GM12878 (cell line): ENCODE results near the gene SLC39A11. TPM values are rescaled to one million over a fixed set of nuclear protein-coding genes. Genes with fewer than 3 reads are reported as not detected.

Experiments
- ATAC-seq: fragments of 200-7000 bp; cut with Tn5 transposase; 3 replicates; pipeline ENCODE4 v1.9.1; 2020; ENCODE audit warnings: mild to moderate bottlenecking, moderate library complexity
- BruUV-seq: library from RNA; stranded (reverse); fragments of 400-500 nt; replicated peaks from 2 replicates; lab custom pipeline; 2021; lab: Mats Ljungman, UMichigan
- CTCF ChIA-PET: fragments of 300-600 bp; sonication (Branson Sonifier 250); formaldehyde crosslinking; extraction: SDS; loops from one replicate; lab custom pipeline; 2021; ENCODE audit warnings: inconsistent platforms; lab: Yijun Ruan, JAX
- POLR2A ChIA-PET: fragments of 350-600 bp; formaldehyde crosslinking; extraction: SDS; loops from one replicate; lab custom pipeline; 2021; ENCODE audit warnings: inconsistent platforms; lab: Charles Lee
- RAD21 ChIA-PET: fragments of 300-600 bp; sonication (Branson Sonifier 250); formaldehyde crosslinking; loops from one replicate; lab custom pipeline; 2023; ENCODE audit warnings: antibody characterized with exemption; ENCODE audit not compliant: unreplicated experiment; lab: Charles Lee
- SMC1A ChIA-PET: fragments of 300-600 bp; sonication (Branson Sonifier 250); formaldehyde crosslinking; loops from one replicate; lab custom pipeline; 2023; ENCODE audit not compliant: unreplicated experiment, uncharacterized antibody; lab: Charles Lee
- DNase-seq: peaks from one replicate; pipeline ENCODE4 v3.0.0-alpha.2; 2011; ENCODE audit warnings: low read depth, low spot score
- FAIRE-seq: peaks from 3 replicates; lab custom pipeline; 2011; peaks lifted over from hg19 to GRCh38; lab: Jason Lieb, UNC
- H2AFZ ChIP-seq: 2 replicates; pipeline ENCODE4 v1.6.0; 2011; ENCODE audit warnings: low read depth, low read length, control low read depth; ENCODE audit not compliant: control insufficient read depth
- H3K27ac ChIP-seq: 2 replicates; pipeline ENCODE4 v1.5.1; 2011; ENCODE audit warnings: control low read depth; ENCODE audit not compliant: control insufficient read depth, insufficient read depth
- H3K27me3 ChIP-seq, 2 experiments: replicated peaks in 1 of 2; 2 replicates each; pipeline versions ENCODE4 v1.6.0 to v1.6.1; 2011; ENCODE audit warnings: low read length in 1 of 2; ENCODE audit not compliant: control insufficient read depth in 2 of 2, insufficient read depth in 2 of 2
- H3K36me3 ChIP-seq, 2 experiments: 2 replicates each; pipeline ENCODE4 v1.5.1; 2011; ENCODE audit warnings: low read length in 1 of 2; ENCODE audit not compliant: control insufficient read depth in 2 of 2, insufficient read depth in 2 of 2
- H3K4me1 ChIP-seq: 2 replicates; pipeline ENCODE4 v1.6.1; 2011; ENCODE audit warnings: mild to moderate bottlenecking, low read length, moderate library complexity, mixed read lengths; ENCODE audit not compliant: control insufficient read depth, insufficient read depth
- H3K4me2 ChIP-seq: 2 replicates; pipeline ENCODE4 v1.6.0; 2011; ENCODE audit warnings: control low read depth; ENCODE audit not compliant: control insufficient read depth, insufficient read depth
- H3K4me3 ChIP-seq: fragments of 200-600 bp; sonication (generic); 2 replicates; pipeline ENCODE4 v1.5.1; 2016
- H3K79me2 ChIP-seq: 2 replicates; pipeline ENCODE4 v1.6.0; 2011; ENCODE audit warnings: low read length; ENCODE audit not compliant: control insufficient read depth, insufficient read depth
- H3K9ac ChIP-seq: 2 replicates; pipeline ENCODE4 v1.8.0; 2011; ENCODE audit warnings: low read length, control low read depth, mixed read lengths; ENCODE audit not compliant: control insufficient read depth, insufficient read depth
- H3K9me3 ChIP-seq: replicated peaks from 3 replicates; pipeline ENCODE4 v1.5.1; 2011; ENCODE audit warnings: mild to moderate bottlenecking, low read length; ENCODE audit not compliant: control insufficient read depth, insufficient read depth
- H4K20me1 ChIP-seq: 2 replicates; pipeline ENCODE4 v1.6.0; 2011; ENCODE audit not compliant: control insufficient read depth, insufficient read depth
- CHD4 ChIP-seq: fragments of 200-600 bp; sonication (generic); IDR thresholded peaks from 2 replicates; pipeline ENCODE4 v1.6.1; 2016; ENCODE audit warnings: mild to moderate bottlenecking
- EED ChIP-seq: sonication (generic); IDR thresholded peaks from 2 replicates; pipeline ENCODE4 v1.6.1; 2016; ENCODE audit warnings: antibody characterized with exemption, low read depth
- GABPA ChIP-seq: IDR thresholded peaks from 2 replicates; pipeline ENCODE4 v1.6.1; 2014; ENCODE audit warnings: antibody characterized with exemption, low read depth, mild to moderate bottlenecking, inconsistent platforms
- IKZF1 ChIP-seq: fragments of 450-650 bp; conservative IDR thresholded peaks from 2 replicates; pipeline ENCODE4 v1.6.1; 2017; ENCODE audit warnings: antibody characterized with exemption, mild to moderate bottlenecking
- MEF2B ChIP-seq: fragments of 450-650 bp; IDR thresholded peaks from 2 replicates; pipeline ENCODE4 v1.6.1; 2018; ENCODE audit warnings: mild to moderate bottlenecking, moderate library complexity; ENCODE audit not compliant: partially characterized antibody, poor library complexity, severe bottlenecking
- MTA2 ChIP-seq: fragments of 450-650 bp; IDR thresholded peaks from 2 replicates; pipeline ENCODE4 v1.6.1; 2016; ENCODE audit warnings: low read depth, mild to moderate bottlenecking, moderate library complexity
- MYC ChIP-seq: IDR thresholded peaks from 2 replicates; pipeline ENCODE4 v1.6.1; 2011; ENCODE audit warnings: mild to moderate bottlenecking, low read length, moderate library complexity, inconsistent platforms; ENCODE audit not compliant: insufficient read depth, insufficient replicate concordance, insufficient read length, severe bottlenecking
- RAD51 ChIP-seq: fragments of 450-650 bp; IDR thresholded peaks from 2 replicates; pipeline ENCODE4 v1.6.1; 2016; ENCODE audit warnings: moderate library complexity, mild to moderate bottlenecking, inconsistent platforms
- RUNX3 ChIP-seq: IDR thresholded peaks from 2 replicates; pipeline ENCODE4 v1.6.1; 2012; ENCODE audit warnings: low read length, inconsistent platforms
- YY1 ChIP-seq: IDR thresholded peaks from 2 replicates; pipeline ENCODE4 v1.6.1; 2011; ENCODE audit warnings: low read depth, mild to moderate bottlenecking, low read length
- ZBED1 ChIP-seq: IDR thresholded peaks from 2 replicates; pipeline ENCODE4 v1.6.1; 2016; ENCODE audit warnings: borderline replicate concordance
- WGBS: methylation state at CpG from one replicate; pipeline ENCODE4 v1.1.6; 2016; ENCODE audit warnings: low lambda C conversion rate; ENCODE audit not compliant: insufficient replicate concordance, insufficient coverage; ENCODE audit errors: missing lambda C conversion rate; 5-methylcytosine and 5-hydroxymethylcytosine counted together
- in situ Hi-C: fragments of 300-500 bp; cut with MboI; formaldehyde crosslinking; loops from 9 replicates; pipeline ENCODE4 v1.14.3; 2018; ENCODE audit warnings: mixed read lengths
- intact Hi-C: fragments of 100-400 bp; cut with micrococcal nuclease; formaldehyde crosslinking; loops from one replicate; pipeline ENCODE4 v1.14.2; 2022; ENCODE audit not compliant: unreplicated experiment
- polyA plus RNA-seq, 11 experiments: library from polyadenylated mRNA; depleted of rRNA in 4 of 11; unstranded in 6 of 11; stranded (reverse) in 5 of 11; fragments of >200 nt; fragmentation: Nextera tagmentation in 4 of 11; fragmentation: Illumina TruSeq in 1 of 11; extraction: Ambion mirVana in 4 of 11; extraction: Trizol in 1 of 11; gene quantifications; 1 replicate in 1 of 11; 2 replicates in 10 of 11; pipeline versions ENCODE4 v1.2.1 to v1.2.3, GENCODE V29; 2011 to 2016; ENCODE audit warnings: inconsistent platforms in 2 of 11, missing spikeins in 2 of 11, low read depth in 1 of 11
- total RNA-seq, 4 experiments: library from RNA; depleted of rRNA in 3 of 4; stranded (reverse); fragments of >200 nt in 3 of 4; fragmentation: Illumina TruSeq in 1 of 4; extraction: Trizol in 1 of 4; gene quantifications; 2 replicates each; pipeline versions ENCODE4 v1.2.1 to v1.2.3, GENCODE V29; 2013 to 2021
- TF ChIP-seq, protein P1 (sequence below): IDR thresholded peaks from 2 replicates; pipeline ENCODE4 v1.6.1; 2012; ENCODE audit warnings: low read depth, low read length, improper control_type of control experiment
- TF ChIP-seq, protein P2 (sequence below): IDR thresholded peaks from 2 replicates; pipeline ENCODE4 v1.6.1; 2012; ENCODE audit warnings: low read length, inconsistent platforms

Gene SLC39A11
- total and polyA plus RNA-seq, 10 of the 15 experiments (the other 5 are each of a cell fraction or from before 2014, with no cell fraction given) = 8.6 to 23.8 (median 14.0) TPM

DNA sequence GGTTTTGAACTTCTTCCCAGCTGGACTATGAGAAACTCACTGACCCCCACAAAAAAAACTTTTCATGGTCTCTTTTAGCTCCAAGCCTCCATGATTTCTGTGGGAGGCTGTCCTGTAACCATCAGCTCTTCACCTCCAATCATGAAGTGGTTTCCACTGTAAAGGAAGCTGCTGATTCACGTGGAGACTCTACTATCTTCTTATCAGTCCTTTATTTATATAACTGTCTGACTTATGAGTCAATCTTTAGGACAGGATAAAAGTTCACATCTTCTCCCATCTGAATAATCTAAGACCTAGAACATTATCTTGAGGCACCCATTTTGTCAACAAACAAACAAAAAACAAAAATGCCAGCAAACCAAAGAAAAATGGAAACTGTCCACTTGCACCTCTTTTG is 409.9 kb downstream of the SLC39A11 start:
- WGBS = 44% methylated on average over 1 of the region's 1 CpG
- Histone ChIP-seq H3K4me1 (no peaks in the 10 kb centered on the region), H3K27ac (no peak overlapping the region), H3K27me3 (no peaks in the 10 kb centered on the region), H4K20me1 (no peaks in the 10 kb centered on the region), H3K36me3 (no peaks in the 10 kb centered on the region), H3K79me2 (no peaks in the 10 kb centered on the region), H2AFZ (no peak overlapping the region), H3K4me2 (no peak overlapping the region), H3K9me3 (no peaks in the 10 kb centered on the region), H3K9ac (no peak overlapping the region), H3K4me3 (no peak overlapping the region)
- FAIRE-seq (no peak), ATAC-seq (no peak), DNase-seq (no peak)
- BruUV-seq = no TSS peak
- POLR2A ChIA-PET = no interaction called here
- SMC1A ChIA-PET = interaction anchor here (1.0 to 1.4 kb wide), 4 partner anchors 12 to 123 kb away, joined by 3 to 4 read pairs (median 4); no protein-coding TSS in a partner anchor
- RAD21 ChIA-PET = interaction anchor here (0.7 to 2.6 kb wide), 3 partner anchors 123 to 275 kb away, joined by 3 to 11 read pairs (median 3); no protein-coding TSS in a partner anchor
- intact Hi-C loops = no loop called here
- CTCF ChIA-PET = interaction anchor here (0.9 to 1.9 kb wide), 2 partner anchors 16 to 126 kb away, joined by 5 to 6 read pairs; no protein-coding TSS in a partner anchor
- no peak for TF ChIP-seq ZBED1
- in situ Hi-C loops = no loop called here

DNA sequence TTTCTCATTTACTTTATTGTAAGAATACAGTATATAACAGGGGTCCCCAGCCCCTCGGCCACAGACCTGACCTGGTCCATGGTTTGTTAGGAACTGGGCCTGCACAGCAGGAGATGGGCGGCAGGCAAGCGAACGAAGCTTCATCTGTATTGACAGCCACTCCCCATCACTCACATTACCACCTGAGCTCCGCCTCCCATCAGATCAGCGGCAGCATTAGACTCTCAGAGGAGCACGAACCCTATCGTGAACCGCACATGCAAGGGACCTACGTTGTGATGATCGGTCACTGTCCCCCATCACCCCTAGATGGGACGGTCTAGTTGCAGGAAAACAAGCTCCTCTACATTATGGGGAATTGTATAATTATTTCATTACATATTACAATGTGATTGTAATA is 410.6 kb downstream of the SLC39A11 start:
- H3K4me3 ChIP-seq = no peak overlapping the region
- H3K4me1 ChIP-seq = no peaks in the 10 kb centered on the region
- H3K9ac ChIP-seq = no peak overlapping the region
- FAIRE-seq (no peak), ATAC-seq (no peak), DNase-seq (no peak)
- CTCF ChIA-PET = interaction anchor here (1.9 kb wide), 1 partner anchor 17 kb away, joined by 6 read pairs; no protein-coding TSS in a partner anchor
- H3K9me3 ChIP-seq = no peaks in the 10 kb centered on the region
- no peaks in the 10 kb centered on the region for H3K79me2 ChIP-seq
- RAD21 ChIA-PET = interaction anchor here (0.9 kb wide), 1 partner anchor 122 kb away, joined by 3 read pairs; no protein-coding TSS in a partner anchor
- BruUV-seq = no TSS peak
- H2AFZ ChIP-seq = no peak overlapping the region
- whole genome bisulfite sequencing = 95% methylated on average over 12 of the region's 12 CpGs
- no peaks in the 10 kb centered on the region for H4K20me1 ChIP-seq
- intact Hi-C loops (no loop called here), in situ Hi-C loops (no loop called here)
- no peak overlapping the region for H3K27ac ChIP-seq
- no peak overlapping the region for H3K4me2 ChIP-seq
- no peaks in the 10 kb centered on the region for H3K27me3 ChIP-seq
- H3K36me3 ChIP-seq = no peaks in the 10 kb centered on the region
- TF ChIP-seq EED (no peak), GABPA (no peak), RUNX3 (no peak), IKZF1 (no peak), MYC (no peak), YY1 (no peak), MEF2B (no peak), MTA2 (no peak), CHD4 (no peak), RAD51 (no peak)
- TF ChIP-seq, protein P1, sequence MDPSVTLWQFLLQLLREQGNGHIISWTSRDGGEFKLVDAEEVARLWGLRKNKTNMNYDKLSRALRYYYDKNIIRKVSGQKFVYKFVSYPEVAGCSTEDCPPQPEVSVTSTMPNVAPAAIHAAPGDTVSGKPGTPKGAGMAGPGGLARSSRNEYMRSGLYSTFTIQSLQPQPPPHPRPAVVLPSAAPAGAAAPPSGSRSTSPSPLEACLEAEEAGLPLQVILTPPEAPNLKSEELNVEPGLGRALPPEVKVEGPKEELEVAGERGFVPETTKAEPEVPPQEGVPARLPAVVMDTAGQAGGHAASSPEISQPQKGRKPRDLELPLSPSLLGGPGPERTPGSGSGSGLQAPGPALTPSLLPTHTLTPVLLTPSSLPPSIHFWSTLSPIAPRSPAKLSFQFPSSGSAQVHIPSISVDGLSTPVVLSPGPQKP = no peak
- TF ChIP-seq, protein P2, sequence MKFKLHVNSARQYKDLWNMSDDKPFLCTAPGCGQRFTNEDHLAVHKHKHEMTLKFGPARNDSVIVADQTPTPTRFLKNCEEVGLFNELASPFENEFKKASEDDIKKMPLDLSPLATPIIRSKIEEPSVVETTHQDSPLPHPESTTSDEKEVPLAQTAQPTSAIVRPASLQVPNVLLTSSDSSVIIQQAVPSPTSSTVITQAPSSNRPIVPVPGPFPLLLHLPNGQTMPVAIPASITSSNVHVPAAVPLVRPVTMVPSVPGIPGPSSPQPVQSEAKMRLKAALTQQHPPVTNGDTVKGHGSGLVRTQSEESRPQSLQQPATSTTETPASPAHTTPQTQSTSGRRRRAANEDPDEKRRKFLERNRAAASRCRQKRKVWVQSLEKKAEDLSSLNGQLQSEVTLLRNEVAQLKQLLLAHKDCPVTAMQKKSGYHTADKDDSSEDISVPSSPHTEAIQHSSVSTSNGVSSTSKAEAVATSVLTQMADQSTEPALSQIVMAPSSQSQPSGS = no peak
- POLR2A ChIA-PET = interaction anchor here (0.7 kb wide), 1 partner anchor 15 kb away, joined by 6 read pairs; no protein-coding TSS in a partner anchor
- SMC1A ChIA-PET = interaction anchor here (1.0 to 1.4 kb wide), 3 partner anchors 44 to 122 kb away, joined by 3 to 4 read pairs (median 3); no protein-coding TSS in a partner anchor
